ENCODE measurements around the gene YIPF3.

- TF ChIP-seq CTCF (IDR thresholded peaks at IDR 0.05) (no peak), POLR2A (IDR thresholded peaks at IDR 0.05) (no peak)
Observed at GRCh38 chr6:43491750-43492661, 24.7 kb downstream of the YIPF3 start.
